SK-N-SH treated with all-trans-retinoic acid at 6 μM for 48 hours (cell line): Measurements from ENCODE around the gene SH3BP5L.

Source experiments
- ATAC-seq: fragments of 200-7000 bp; cut with Tn5 transposase; 3 replicates; pipeline ENCODE4 v1.9.1; 2020; ENCODE audit warnings: mild to moderate bottlenecking, moderate library complexity
- ARNTL ChIP-seq: fragments of 450-650 bp; formaldehyde crosslinking; IDR thresholded peaks from 2 replicates; pipeline ENCODE4 v1.5.0; 2020; ENCODE audit warnings: low read depth, mild to moderate bottlenecking, moderate library complexity, borderline replicate concordance
- BACH2 ChIP-seq: fragments of 250-450 bp; sonication (Bioruptor Pico); IDR thresholded peaks from 2 replicates; pipeline ENCODE4 v1.9.0; 2021; ENCODE audit warnings: mild to moderate bottlenecking, borderline replicate concordance
- CSDC2 ChIP-seq: fragments of 250-450 bp; sonication (Bioruptor Pico); IDR thresholded peaks from 2 replicates; pipeline ENCODE4 v1.5.0; 2020; ENCODE audit warnings: mild to moderate bottlenecking, moderate library complexity
- ESRRG ChIP-seq: fragments of 250-450 bp; sonication (Bioruptor Pico); IDR thresholded peaks from 2 replicates; pipeline ENCODE4 v1.6.1; 2021; ENCODE audit warnings: mild to moderate bottlenecking
- GLIS3 ChIP-seq: fragments of 250-450 bp; sonication (Bioruptor Pico); IDR thresholded peaks from 2 replicates; pipeline ENCODE4 v1.5.0; 2020; ENCODE audit warnings: mild to moderate bottlenecking, moderate library complexity
- ISL1 ChIP-seq: fragments of 250-450 bp; sonication (Bioruptor Pico); IDR thresholded peaks from 2 replicates; pipeline ENCODE4 v2.1.2; 2022; ENCODE audit warnings: mild to moderate bottlenecking, moderate library complexity
- PPARA ChIP-seq: fragments of 250-450 bp; sonication (Bioruptor Pico); IDR thresholded peaks from 2 replicates; pipeline ENCODE4 v1.5.0; 2020; ENCODE audit warnings: mild to moderate bottlenecking, borderline replicate concordance
- RARB ChIP-seq: fragments of 250-450 bp; sonication (Bioruptor Pico); IDR thresholded peaks from 2 replicates; pipeline ENCODE4 v1.8.0; 2021; ENCODE audit warnings: mild to moderate bottlenecking, moderate library complexity
- SNAI2 ChIP-seq: fragments of 250-450 bp; sonication (Bioruptor Pico); IDR thresholded peaks from 2 replicates; pipeline ENCODE4 v1.5.0; 2020; ENCODE audit warnings: mild to moderate bottlenecking, moderate library complexity
- TCF4 ChIP-seq: fragments of 250-450 bp; sonication (Bioruptor Pico); IDR thresholded peaks from 2 replicates; pipeline ENCODE4 v1.8.0; 2021; ENCODE audit warnings: mild to moderate bottlenecking, moderate library complexity, borderline replicate concordance
- TOX ChIP-seq: fragments of 250-450 bp; sonication (Bioruptor Pico); IDR thresholded peaks from 2 replicates; pipeline ENCODE4 v1.8.0; 2021; ENCODE audit warnings: mild to moderate bottlenecking, moderate library complexity, borderline replicate concordance
- ZC3H10 ChIP-seq: fragments of 250-450 bp; sonication (Bioruptor Pico); IDR thresholded peaks from 2 replicates; pipeline ENCODE4 v1.5.1; 2021; ENCODE audit warnings: mild to moderate bottlenecking, moderate library complexity
- ZFP30 ChIP-seq: fragments of 450-650 bp; formaldehyde crosslinking; IDR thresholded peaks from 2 replicates; pipeline ENCODE4 v1.5.0; 2022; ENCODE audit warnings: mild to moderate bottlenecking, moderate library complexity
- ZNF565 ChIP-seq: fragments of 450-650 bp; formaldehyde crosslinking; conservative IDR thresholded peaks from 2 replicates; pipeline ENCODE4 v1.5.0; 2020; ENCODE audit warnings: low read depth, mild to moderate bottlenecking, moderate library complexity
- ZNF70 ChIP-seq: fragments of 450-650 bp; formaldehyde crosslinking; IDR thresholded peaks from 2 replicates; pipeline ENCODE4 v1.5.0; 2020; ENCODE audit warnings: mild to moderate bottlenecking, moderate library complexity
- ZNF8 ChIP-seq: fragments of 450-650 bp; formaldehyde crosslinking; IDR thresholded peaks from 2 replicates; pipeline ENCODE4 v1.5.0; 2020; ENCODE audit warnings: mild to moderate bottlenecking, moderate library complexity
- TF ChIP-seq, protein P1 (sequence below): fragments of 250-450 bp; sonication (Bioruptor Pico); IDR thresholded peaks from 2 replicates; pipeline ENCODE4 v1.5.0; 2020; ENCODE audit warnings: mild to moderate bottlenecking, moderate library complexity
- TF ChIP-seq, protein P2 (sequence below): fragments of 250-450 bp; sonication (Bioruptor Pico); IDR thresholded peaks from 2 replicates; pipeline ENCODE4 v1.5.1; 2021; ENCODE audit warnings: mild to moderate bottlenecking, moderate library complexity
- TF ChIP-seq, protein P3 (sequence below): fragments of 250-450 bp; sonication (Bioruptor Pico); IDR thresholded peaks from 2 replicates; pipeline ENCODE4 v1.8.0; 2021; ENCODE audit warnings: low read depth, mild to moderate bottlenecking, moderate library complexity, borderline replicate concordance
- TF ChIP-seq, protein P4 (sequence below): fragments of 250-450 bp; sonication (Bioruptor Pico); IDR thresholded peaks from 2 replicates; pipeline ENCODE4 v1.5.1; 2020; ENCODE audit warnings: low read depth, mild to moderate bottlenecking, moderate library complexity

SH3BP5L gene

DNA sequence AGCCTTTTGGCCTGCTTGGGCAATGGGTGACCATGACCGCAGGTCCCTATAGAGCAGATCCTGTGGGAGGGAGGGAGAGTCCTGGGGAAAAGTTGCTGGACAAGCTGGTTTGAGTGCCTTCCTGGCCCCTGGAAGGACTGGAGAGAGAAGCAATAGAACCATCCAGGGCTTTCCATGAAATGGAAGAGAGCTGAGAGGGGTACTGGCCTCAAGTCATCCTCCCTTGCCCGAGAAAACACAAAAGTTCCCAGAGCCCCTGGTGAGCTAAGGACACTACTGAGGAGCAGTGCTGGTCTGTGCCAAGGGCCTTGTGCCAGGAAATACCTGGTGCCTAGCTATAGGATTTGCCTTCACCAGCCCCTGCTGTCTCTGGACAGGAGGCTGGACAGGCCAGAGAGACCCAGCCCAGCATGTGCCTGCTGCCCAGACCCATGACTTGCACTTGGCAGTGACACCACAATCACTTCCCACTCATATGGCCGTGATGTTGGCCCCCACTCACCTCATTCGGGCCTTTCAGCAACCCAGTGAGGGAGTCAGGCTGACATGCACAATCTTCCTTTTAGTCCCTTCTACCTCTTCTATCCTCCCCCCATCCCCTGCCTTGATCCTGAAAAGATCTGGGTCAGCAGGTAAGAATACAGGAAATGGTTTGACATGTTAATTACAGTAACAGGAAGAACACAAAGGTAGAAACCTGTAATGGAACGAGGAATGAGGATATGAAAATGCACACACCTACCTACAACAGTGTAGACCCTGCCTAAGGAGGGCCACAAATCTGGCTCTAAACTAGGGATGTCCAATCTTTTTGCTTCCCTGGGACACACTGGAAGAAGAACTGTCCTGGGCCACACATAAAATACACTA is 7.0 kb downstream of the SH3BP5L start:
- TF ChIP-seq SNAI2 (CRISPR knock-in tag): no peak
- TF ChIP-seq, protein P1, sequence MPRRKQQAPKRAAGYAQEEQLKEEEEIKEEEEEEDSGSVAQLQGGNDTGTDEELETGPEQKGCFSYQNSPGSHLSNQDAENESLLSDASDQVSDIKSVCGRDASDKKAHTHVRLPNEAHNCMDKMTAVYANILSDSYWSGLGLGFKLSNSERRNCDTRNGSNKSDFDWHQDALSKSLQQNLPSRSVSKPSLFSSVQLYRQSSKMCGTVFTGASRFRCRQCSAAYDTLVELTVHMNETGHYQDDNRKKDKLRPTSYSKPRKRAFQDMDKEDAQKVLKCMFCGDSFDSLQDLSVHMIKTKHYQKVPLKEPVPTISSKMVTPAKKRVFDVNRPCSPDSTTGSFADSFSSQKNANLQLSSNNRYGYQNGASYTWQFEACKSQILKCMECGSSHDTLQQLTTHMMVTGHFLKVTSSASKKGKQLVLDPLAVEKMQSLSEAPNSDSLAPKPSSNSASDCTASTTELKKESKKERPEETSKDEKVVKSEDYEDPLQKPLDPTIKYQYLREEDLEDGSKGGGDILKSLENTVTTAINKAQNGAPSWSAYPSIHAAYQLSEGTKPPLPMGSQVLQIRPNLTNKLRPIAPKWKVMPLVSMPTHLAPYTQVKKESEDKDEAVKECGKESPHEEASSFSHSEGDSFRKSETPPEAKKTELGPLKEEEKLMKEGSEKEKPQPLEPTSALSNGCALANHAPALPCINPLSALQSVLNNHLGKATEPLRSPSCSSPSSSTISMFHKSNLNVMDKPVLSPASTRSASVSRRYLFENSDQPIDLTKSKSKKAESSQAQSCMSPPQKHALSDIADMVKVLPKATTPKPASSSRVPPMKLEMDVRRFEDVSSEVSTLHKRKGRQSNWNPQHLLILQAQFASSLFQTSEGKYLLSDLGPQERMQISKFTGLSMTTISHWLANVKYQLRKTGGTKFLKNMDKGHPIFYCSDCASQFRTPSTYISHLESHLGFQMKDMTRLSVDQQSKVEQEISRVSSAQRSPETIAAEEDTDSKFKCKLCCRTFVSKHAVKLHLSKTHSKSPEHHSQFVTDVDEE (CRISPR knock-in tag): no peak
- no peak for ATAC-seq

DNA sequence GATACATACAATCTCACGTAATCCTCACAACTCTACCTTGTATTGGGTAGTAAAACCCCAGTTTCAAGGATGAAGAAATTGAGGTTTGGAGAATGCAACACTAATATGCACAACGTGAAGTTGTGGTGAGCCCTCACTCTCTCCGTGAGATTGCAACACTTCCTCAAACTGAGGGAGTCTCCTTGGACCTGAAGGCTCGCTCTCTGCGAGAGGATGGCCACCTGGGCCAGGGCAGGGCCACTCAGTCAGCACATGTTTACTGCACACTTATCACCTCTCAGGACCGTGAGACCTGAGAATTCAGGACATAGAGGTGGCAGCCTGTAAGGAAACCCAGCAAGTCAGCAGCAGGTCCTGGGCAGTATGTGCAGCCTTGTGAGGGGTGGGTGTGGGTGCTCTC is 8.7 kb downstream of the SH3BP5L start:
- no peak for ATAC-seq
- no peak for TF ChIP-seq CSDC2
- TF ChIP-seq GLIS3 (CRISPR knock-in tag): no peak
- TF ChIP-seq PPARA (CRISPR knock-in tag): no peak
- TF ChIP-seq TOX: no peak
- TF ChIP-seq ZFP30 (CRISPR knock-in tag): no peak
- TF ChIP-seq ZC3H10: no peak
- TF ChIP-seq, protein P2, sequence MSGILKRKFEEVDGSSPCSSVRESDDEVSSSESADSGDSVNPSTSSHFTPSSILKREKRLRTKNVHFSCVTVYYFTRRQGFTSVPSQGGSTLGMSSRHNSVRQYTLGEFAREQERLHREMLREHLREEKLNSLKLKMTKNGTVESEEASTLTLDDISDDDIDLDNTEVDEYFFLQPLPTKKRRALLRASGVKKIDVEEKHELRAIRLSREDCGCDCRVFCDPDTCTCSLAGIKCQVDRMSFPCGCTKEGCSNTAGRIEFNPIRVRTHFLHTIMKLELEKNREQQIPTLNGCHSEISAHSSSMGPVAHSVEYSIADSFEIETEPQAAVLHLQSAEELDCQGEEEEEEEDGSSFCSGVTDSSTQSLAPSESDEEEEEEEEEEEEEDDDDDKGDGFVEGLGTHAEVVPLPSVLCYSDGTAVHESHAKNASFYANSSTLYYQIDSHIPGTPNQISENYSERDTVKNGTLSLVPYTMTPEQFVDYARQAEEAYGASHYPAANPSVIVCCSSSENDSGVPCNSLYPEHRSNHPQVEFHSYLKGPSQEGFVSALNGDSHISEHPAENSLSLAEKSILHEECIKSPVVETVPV (CRISPR knock-in tag): no peak
- no peak for TF ChIP-seq RARB (CRISPR knock-in tag)
- no peak for TF ChIP-seq ZNF8 (CRISPR knock-in tag)

DNA sequence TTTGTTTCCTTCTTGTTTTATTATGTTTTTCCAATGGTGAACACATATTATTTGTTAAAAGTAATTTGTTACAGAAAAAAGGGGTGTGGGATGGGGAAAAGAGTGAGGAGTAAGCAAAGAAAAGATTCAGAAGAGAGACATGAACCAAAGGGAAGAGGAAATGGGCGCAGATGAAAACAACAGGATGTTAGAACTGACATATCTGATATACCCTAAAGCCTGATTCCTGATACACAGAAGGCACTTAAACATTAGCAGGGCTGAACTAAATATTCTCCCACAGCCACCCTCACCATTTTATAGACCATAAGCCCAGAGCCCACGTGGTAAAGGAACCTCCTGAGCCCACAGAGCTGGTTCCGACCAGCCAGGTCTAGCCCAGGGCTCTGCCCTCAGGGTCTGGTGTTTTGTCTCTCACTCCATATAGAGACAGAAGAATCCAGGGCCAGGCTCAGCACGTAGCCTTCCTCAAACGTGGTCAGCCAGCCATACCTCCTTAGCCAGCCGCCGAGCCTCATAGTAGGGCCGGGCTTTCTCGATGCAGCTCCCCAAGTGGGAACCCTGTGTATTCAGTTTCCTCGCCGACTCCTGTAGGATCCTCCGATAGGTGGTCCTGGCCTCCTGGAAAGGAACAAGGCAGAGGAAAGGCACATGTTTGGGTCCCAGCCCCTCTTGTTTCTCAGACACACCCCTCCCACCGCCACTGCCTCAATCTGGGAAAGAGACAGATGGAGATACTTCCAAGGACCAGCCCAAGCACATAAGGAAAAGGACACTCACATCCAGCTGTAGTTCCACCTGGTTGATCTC is 9.5 kb downstream of the SH3BP5L start:
- no peak for ATAC-seq
- no peak for TF ChIP-seq ESRRG (CRISPR knock-in tag)
- no peak for TF ChIP-seq TOX
- no peak for TF ChIP-seq ZNF70 (CRISPR knock-in tag)
- TF ChIP-seq GLIS3 (CRISPR knock-in tag): no peak
- no peak for TF ChIP-seq RARB (CRISPR knock-in tag)
- no peak for TF ChIP-seq PPARA (CRISPR knock-in tag)
- TF ChIP-seq, protein P3, sequence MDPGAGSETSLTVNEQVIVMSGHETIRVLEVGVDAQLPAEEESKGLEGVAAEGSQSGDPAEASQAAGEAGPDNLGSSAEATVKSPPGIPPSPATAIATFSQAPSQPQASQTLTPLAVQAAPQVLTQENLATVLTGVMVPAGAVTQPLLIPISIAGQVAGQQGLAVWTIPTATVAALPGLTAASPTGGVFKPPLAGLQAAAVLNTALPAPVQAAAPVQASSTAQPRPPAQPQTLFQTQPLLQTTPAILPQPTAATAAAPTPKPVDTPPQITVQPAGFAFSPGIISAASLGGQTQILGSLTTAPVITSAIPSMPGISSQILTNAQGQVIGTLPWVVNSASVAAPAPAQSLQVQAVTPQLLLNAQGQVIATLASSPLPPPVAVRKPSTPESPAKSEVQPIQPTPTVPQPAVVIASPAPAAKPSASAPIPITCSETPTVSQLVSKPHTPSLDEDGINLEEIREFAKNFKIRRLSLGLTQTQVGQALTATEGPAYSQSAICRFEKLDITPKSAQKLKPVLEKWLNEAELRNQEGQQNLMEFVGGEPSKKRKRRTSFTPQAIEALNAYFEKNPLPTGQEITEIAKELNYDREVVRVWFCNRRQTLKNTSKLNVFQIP (CRISPR knock-in tag): no peak
- TF ChIP-seq, protein P1 (CRISPR knock-in tag): no peak
- TF ChIP-seq BACH2 (CRISPR knock-in tag): no peak
- no peak for TF ChIP-seq ARNTL (CRISPR knock-in tag)
- TF ChIP-seq SNAI2 (CRISPR knock-in tag): no peak
- TF ChIP-seq, protein P2 (CRISPR knock-in tag): no peak
- no peak for TF ChIP-seq ZNF8 (CRISPR knock-in tag)
- TF ChIP-seq ZNF565 (CRISPR knock-in tag): no peak
- TF ChIP-seq ZC3H10: no peak
- TF ChIP-seq, protein P4, sequence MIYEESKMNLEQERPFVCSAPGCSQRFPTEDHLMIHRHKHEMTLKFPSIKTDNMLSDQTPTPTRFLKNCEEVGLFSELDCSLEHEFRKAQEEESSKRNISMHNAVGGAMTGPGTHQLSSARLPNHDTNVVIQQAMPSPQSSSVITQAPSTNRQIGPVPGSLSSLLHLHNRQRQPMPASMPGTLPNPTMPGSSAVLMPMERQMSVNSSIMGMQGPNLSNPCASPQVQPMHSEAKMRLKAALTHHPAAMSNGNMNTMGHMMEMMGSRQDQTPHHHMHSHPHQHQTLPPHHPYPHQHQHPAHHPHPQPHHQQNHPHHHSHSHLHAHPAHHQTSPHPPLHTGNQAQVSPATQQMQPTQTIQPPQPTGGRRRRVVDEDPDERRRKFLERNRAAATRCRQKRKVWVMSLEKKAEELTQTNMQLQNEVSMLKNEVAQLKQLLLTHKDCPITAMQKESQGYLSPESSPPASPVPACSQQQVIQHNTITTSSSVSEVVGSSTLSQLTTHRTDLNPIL (CRISPR knock-in tag): no peak
- no peak for TF ChIP-seq ISL1 (CRISPR knock-in tag)
- TF ChIP-seq ZFP30 (CRISPR knock-in tag): no peak
- TF ChIP-seq TCF4 (CRISPR knock-in tag): no peak
- TF ChIP-seq CSDC2: no peak
